HL-60 (cell line): Measurements from ENCODE around the gene RBPJ.

Experiments
- CTCF ChIP-seq: IDR thresholded peaks from one replicate; pipeline ENCODE4 v1.5.1; 2011; ENCODE audit warnings: low read length, control low read depth, inconsistent platforms; ENCODE audit not compliant: insufficient read depth
- GABPA ChIP-seq: IDR thresholded peaks from 2 replicates; pipeline ENCODE4 v1.6.1; 2012; ENCODE audit warnings: low read depth
- TF ChIP-seq, protein P1 (sequence below): IDR thresholded peaks from 2 replicates; pipeline ENCODE4 v1.6.1; 2012; ENCODE audit warnings: low read depth; ENCODE audit not compliant: insufficient replicate concordance

GRCh38 chr4:26441102-26441501, 120.3 kb downstream of the RBPJ start:
- TF ChIP-seq CTCF (no peak), GABPA (no peak)
- TF ChIP-seq, protein P1, sequence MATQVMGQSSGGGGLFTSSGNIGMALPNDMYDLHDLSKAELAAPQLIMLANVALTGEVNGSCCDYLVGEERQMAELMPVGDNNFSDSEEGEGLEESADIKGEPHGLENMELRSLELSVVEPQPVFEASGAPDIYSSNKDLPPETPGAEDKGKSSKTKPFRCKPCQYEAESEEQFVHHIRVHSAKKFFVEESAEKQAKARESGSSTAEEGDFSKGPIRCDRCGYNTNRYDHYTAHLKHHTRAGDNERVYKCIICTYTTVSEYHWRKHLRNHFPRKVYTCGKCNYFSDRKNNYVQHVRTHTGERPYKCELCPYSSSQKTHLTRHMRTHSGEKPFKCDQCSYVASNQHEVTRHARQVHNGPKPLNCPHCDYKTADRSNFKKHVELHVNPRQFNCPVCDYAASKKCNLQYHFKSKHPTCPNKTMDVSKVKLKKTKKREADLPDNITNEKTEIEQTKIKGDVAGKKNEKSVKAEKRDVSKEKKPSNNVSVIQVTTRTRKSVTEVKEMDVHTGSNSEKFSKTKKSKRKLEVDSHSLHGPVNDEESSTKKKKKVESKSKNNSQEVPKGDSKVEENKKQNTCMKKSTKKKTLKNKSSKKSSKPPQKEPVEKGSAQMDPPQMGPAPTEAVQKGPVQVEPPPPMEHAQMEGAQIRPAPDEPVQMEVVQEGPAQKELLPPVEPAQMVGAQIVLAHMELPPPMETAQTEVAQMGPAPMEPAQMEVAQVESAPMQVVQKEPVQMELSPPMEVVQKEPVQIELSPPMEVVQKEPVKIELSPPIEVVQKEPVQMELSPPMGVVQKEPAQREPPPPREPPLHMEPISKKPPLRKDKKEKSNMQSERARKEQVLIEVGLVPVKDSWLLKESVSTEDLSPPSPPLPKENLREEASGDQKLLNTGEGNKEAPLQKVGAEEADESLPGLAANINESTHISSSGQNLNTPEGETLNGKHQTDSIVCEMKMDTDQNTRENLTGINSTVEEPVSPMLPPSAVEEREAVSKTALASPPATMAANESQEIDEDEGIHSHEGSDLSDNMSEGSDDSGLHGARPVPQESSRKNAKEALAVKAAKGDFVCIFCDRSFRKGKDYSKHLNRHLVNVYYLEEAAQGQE: no peak
